ENCODE data around the gene SPTBN1.
A peak's percentile ranks its signal among the peaks of the same experiment; 100 is the strongest.

DNA sequence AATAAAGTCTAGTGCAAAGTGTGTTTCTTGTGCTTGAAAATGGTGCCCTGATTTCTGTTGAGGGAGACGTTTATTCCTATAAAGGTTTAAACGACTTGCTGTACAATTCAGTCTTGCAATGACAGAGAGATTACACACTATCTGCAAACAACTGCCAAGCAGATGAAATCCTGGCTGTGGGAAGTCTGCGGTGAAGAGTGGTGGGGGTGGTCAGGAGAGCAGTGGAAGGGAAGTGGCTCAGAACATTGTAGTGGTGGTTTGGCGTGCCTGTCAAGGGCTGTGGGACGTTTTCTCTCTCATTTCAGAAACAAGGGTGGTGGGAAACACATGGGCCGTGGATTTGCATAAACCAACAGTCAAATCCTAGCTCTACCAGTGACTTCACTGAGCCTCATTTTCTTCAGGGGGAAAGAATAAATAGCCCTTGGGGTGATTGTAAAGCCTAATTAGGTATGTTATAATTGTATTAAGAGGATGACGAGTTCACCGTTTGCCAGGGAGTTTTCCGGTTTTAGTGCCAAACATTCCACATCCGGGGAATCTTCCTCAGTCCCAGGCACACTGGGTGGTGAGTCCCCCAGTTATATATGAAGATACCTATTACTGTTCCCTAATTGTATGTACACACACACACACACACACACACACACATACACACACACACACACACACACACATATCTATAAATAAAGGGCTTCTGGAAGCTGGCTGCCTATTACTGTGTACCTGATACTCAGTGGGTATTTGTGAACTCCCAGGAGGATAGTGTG lies 115.0 kb downstream of the SPTBN1 start:
- TF ChIP-seq POLR2A (IDR thresholded peaks at IDR 0.05; ENCODE audit: extremely low read depth, insufficient read length) (no peak), MYC (IDR thresholded peaks at IDR 0.05; ENCODE audit: low read depth, low read length) (peak; percentile 76)
- TF ChIP-seq, protein P1, sequence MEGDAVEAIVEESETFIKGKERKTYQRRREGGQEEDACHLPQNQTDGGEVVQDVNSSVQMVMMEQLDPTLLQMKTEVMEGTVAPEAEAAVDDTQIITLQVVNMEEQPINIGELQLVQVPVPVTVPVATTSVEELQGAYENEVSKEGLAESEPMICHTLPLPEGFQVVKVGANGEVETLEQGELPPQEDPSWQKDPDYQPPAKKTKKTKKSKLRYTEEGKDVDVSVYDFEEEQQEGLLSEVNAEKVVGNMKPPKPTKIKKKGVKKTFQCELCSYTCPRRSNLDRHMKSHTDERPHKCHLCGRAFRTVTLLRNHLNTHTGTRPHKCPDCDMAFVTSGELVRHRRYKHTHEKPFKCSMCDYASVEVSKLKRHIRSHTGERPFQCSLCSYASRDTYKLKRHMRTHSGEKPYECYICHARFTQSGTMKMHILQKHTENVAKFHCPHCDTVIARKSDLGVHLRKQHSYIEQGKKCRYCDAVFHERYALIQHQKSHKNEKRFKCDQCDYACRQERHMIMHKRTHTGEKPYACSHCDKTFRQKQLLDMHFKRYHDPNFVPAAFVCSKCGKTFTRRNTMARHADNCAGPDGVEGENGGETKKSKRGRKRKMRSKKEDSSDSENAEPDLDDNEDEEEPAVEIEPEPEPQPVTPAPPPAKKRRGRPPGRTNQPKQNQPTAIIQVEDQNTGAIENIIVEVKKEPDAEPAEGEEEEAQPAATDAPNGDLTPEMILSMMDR (IDR thresholded peaks at IDR 0.05; ENCODE audit: low read depth, low read length), result no peak
- TF ChIP-seq, protein P2, sequence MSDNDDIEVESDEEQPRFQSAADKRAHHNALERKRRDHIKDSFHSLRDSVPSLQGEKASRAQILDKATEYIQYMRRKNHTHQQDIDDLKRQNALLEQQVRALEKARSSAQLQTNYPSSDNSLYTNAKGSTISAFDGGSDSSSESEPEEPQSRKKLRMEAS (IDR thresholded peaks at IDR 0.05; ENCODE audit: low read depth, low read length), result peak; percentile 86
